ENCODE data around the gene MAP3K6.

The MAP3K6 gene

DNA sequence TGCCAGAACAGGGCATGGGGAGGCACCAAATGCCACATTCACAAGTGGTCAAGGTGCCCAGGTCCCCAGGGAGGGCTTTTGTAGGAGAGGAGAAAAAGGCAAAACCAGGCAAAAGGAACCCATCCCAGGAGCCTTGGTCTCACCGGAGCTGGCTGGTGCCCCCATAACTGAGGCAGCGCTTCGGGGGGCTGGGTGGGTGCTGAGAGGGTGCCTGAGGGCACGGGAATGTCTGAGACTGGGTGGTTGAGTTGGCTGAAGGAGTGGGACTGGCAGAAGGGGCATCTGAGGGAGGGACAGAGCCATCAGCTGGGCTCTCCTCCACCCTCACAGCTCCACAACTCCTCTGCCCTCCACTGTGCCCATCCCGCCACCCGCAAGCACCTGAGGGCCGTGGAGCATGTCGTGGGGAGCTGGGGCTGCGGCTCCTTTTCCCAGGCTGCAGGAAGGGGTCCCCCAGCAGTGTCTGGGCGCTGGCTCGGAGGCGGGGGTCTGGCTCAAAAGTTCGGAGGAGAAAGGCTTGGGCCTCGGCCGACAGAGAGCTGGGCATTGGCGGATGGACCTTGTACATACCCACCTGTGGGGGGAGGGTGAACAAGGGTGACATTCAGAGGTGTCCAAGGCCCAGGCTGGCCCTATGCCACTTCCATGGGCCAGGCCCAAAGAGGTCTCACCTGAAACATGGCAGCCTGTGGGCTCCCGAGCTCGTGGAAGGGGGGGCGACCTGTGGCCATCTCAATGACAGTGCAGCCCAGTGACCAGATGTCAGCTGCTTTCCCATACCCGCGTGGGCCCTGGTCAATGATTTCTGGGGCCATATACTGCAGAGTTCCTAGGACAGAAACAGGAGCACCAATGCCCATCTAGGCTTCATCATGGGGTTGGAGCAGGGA is 8.5 kb downstream of the MAP3K6 start:
- H2AFZ ChIP-seq (ENCODE audit: low read depth, low read length, severe bottlenecking): no peak overlapping the region
- no peak overlapping the region for H3K9ac ChIP-seq (ENCODE audit: low read length)
- H3K36me3 ChIP-seq (ENCODE audit: low read length): no peaks in the 10 kb centered on the region
- H3K4me2 ChIP-seq (ENCODE audit: low read depth, low read length, poor library complexity, severe bottlenecking): no peak overlapping the region
- no peaks in the 10 kb centered on the region for H3K9me2 ChIP-seq (replicated peaks; ENCODE audit: insufficient read depth, low read length)
- no peaks in the 10 kb centered on the region for H3K9me3 ChIP-seq (ENCODE audit: insufficient read depth, low read length)
- no peaks in the 10 kb centered on the region for H4K20me1 ChIP-seq (ENCODE audit: low read depth, low read length)
- H3K27ac ChIP-seq (ENCODE audit: low read depth, low read length): no peak overlapping the region
- H3K79me2 ChIP-seq (ENCODE audit: insufficient read depth, low read length): no peaks in the 10 kb centered on the region
- H3K4me3 ChIP-seq (ENCODE audit: insufficient read depth, low read length, poor library complexity, severe bottlenecking): no peak overlapping the region
- no peaks in the 10 kb centered on the region for H3F3A ChIP-seq (ENCODE audit: insufficient read depth)
- H3K27me3 ChIP-seq (ENCODE audit: low read length): no peaks in the 10 kb centered on the region
- TF ChIP-seq, protein P1, sequence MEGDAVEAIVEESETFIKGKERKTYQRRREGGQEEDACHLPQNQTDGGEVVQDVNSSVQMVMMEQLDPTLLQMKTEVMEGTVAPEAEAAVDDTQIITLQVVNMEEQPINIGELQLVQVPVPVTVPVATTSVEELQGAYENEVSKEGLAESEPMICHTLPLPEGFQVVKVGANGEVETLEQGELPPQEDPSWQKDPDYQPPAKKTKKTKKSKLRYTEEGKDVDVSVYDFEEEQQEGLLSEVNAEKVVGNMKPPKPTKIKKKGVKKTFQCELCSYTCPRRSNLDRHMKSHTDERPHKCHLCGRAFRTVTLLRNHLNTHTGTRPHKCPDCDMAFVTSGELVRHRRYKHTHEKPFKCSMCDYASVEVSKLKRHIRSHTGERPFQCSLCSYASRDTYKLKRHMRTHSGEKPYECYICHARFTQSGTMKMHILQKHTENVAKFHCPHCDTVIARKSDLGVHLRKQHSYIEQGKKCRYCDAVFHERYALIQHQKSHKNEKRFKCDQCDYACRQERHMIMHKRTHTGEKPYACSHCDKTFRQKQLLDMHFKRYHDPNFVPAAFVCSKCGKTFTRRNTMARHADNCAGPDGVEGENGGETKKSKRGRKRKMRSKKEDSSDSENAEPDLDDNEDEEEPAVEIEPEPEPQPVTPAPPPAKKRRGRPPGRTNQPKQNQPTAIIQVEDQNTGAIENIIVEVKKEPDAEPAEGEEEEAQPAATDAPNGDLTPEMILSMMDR (IDR thresholded peaks at IDR 0.05; ENCODE audit: insufficient read depth, low read length, poor library complexity, severe bottlenecking): no peak
- TF ChIP-seq EZH2phosphoT487 (conservative IDR thresholded peaks at IDR 0.05; ENCODE audit: low read length): no peak

DNA sequence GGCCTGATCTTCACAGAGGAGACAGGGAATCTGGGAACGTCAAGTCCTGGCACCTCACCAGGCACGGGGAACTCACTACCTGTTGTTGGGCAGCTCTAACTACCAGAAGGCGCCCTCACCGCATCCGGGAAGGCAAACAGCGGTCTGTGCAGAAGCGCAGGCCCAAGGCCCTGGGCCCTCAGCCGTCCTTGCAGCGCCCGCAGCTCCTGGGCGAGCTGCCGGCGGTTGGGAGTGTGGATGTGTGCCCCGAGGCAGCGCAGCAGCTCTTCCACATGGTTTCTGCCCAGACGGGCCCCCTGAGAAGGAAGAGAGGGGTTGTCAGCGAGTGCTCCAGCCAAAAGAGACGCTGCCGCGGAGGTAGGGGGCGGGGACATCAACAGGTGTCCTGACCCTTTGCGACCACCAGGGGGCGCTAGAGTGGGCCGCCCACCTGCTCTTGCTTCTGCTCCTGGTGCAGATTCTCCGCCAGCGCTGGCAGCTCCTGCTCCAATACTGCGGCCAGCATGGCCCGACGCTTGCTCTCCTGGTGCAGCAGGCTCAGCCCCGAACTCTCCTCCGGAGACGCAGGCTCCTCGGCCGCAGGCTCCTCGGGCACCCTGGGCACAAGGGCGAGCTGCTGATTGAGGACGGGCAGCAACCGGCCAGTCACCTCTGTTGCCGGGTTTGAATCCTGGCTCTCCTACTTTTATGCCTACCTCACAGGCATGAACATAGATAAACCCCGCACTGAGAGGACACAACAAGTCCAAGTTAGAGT is 9.3 kb downstream of the MAP3K6 start:
- no peaks in the 10 kb centered on the region for H3K27me3 ChIP-seq (ENCODE audit: low read length)
- H2AFZ ChIP-seq (ENCODE audit: low read depth, low read length, severe bottlenecking): peak overlapping the region; percentile 79
- no peaks in the 10 kb centered on the region for H3K36me3 ChIP-seq (ENCODE audit: low read length)
- H4K20me1 ChIP-seq (ENCODE audit: low read depth, low read length): no peaks in the 10 kb centered on the region
- H3K9me2 ChIP-seq (replicated peaks; ENCODE audit: insufficient read depth, low read length): no peaks in the 10 kb centered on the region
- no peak overlapping the region for H3K27ac ChIP-seq (ENCODE audit: low read depth, low read length)
- H3K9ac ChIP-seq (ENCODE audit: low read length): no peak overlapping the region
- TF ChIP-seq, protein P1 (IDR thresholded peaks at IDR 0.05; ENCODE audit: insufficient read depth, low read length, poor library complexity, severe bottlenecking): peak; percentile 58
- no peak for TF ChIP-seq EZH2phosphoT487 (conservative IDR thresholded peaks at IDR 0.05; ENCODE audit: low read length)
- no peaks in the 10 kb centered on the region for H3F3A ChIP-seq (ENCODE audit: insufficient read depth)
- no peak overlapping the region for H3K4me3 ChIP-seq (ENCODE audit: insufficient read depth, low read length, poor library complexity, severe bottlenecking)
- H3K4me2 ChIP-seq (ENCODE audit: low read depth, low read length, poor library complexity, severe bottlenecking): peak overlapping the region; percentile 42
- H3K79me2 ChIP-seq (ENCODE audit: insufficient read depth, low read length): no peaks in the 10 kb centered on the region
- H3K9me3 ChIP-seq (ENCODE audit: insufficient read depth, low read length): no peaks in the 10 kb centered on the region

DNA sequence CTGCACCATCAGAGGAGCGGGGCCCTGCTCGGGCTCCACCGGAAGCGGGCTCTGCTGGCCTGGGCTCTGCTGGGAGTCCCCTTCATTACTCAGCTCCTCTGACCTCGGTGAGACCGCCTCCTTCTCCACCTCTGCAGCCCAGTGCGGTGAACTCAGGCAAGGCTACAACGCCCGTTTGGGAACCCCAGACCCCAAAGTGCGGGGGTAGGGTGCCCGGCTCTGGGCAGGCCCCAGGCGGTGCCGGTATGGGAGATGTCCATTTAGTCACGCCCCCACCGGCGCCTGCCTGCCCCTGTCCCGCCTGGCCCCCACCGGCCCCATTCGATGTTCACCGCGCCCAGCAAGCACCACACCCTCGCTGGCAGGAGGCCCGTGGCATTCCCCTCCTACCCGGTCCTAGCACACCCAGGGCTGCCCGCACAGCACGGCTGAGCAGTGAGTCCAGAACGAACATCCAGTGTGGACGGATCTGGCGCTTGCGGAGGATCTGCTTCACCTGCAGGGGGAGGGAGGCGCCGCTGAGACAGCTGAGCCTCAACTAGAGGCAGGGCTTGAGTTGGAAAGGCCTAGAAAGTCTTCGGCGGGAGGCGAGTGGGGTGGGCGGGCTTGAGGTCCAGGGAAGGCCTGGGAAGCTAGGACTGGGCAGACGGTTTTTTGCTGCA is 10.0 kb downstream of the MAP3K6 start:
- H3K27me3 ChIP-seq (ENCODE audit: low read length): no peaks in the 10 kb centered on the region
- H3K9ac ChIP-seq (ENCODE audit: low read length): no peak overlapping the region
- H3F3A ChIP-seq (ENCODE audit: insufficient read depth): no peaks in the 10 kb centered on the region
- TF ChIP-seq, protein P1 (IDR thresholded peaks at IDR 0.05; ENCODE audit: insufficient read depth, low read length, poor library complexity, severe bottlenecking): no peak
- no peak for TF ChIP-seq EZH2phosphoT487 (conservative IDR thresholded peaks at IDR 0.05; ENCODE audit: low read length)
- no peaks in the 10 kb centered on the region for H3K9me2 ChIP-seq (replicated peaks; ENCODE audit: insufficient read depth, low read length)
- H3K4me2 ChIP-seq (ENCODE audit: low read depth, low read length, poor library complexity, severe bottlenecking): no peak overlapping the region
- no peaks in the 10 kb centered on the region for H3K79me2 ChIP-seq (ENCODE audit: insufficient read depth, low read length)
- H3K4me3 ChIP-seq (ENCODE audit: insufficient read depth, low read length, poor library complexity, severe bottlenecking): no peak overlapping the region
- no peaks in the 10 kb centered on the region for H3K36me3 ChIP-seq (ENCODE audit: low read length)
- no peak overlapping the region for H3K27ac ChIP-seq (ENCODE audit: low read depth, low read length)
- H3K9me3 ChIP-seq (ENCODE audit: insufficient read depth, low read length): no peaks in the 10 kb centered on the region
- H2AFZ ChIP-seq (ENCODE audit: low read depth, low read length, severe bottlenecking): no peak overlapping the region
- no peaks in the 10 kb centered on the region for H4K20me1 ChIP-seq (ENCODE audit: low read depth, low read length)

All from SU-DHL-6 (cell line).